HUES48 (cell line): ENCODE results near the gene STXBP6.

Experiments
- H3K27ac ChIP-seq: one replicate; pipeline ENCODE4 v1.7.0; 2013; ENCODE audit warnings: low read depth, low read length, inconsistent platforms
- H3K27me3 ChIP-seq: 2 replicates; pipeline ENCODE4 v1.6.1; 2013; ENCODE audit warnings: mild to moderate bottlenecking, low read length; ENCODE audit not compliant: control insufficient read depth, insufficient read depth
- H3K36me3 ChIP-seq: 2 replicates; pipeline ENCODE4 v1.6.1; 2013; ENCODE audit warnings: low read length; ENCODE audit not compliant: control insufficient read depth, insufficient read depth
- H3K4me1 ChIP-seq: 2 replicates; pipeline ENCODE4 v1.6.1; 2013; ENCODE audit warnings: mild to moderate bottlenecking, low read length; ENCODE audit not compliant: control insufficient read depth, insufficient read depth
- H3K4me3 ChIP-seq: 2 replicates; pipeline ENCODE4 v1.5.1; 2013; ENCODE audit warnings: mild to moderate bottlenecking, low read depth, low read length
- H3K9ac ChIP-seq: 2 replicates; pipeline ENCODE4 v1.6.1; 2013; ENCODE audit warnings: mild to moderate bottlenecking, low read depth, low read length, moderate library complexity
- H3K9me3 ChIP-seq: 2 replicates; pipeline ENCODE4 v1.6.1; 2013; ENCODE audit warnings: low read length; ENCODE audit not compliant: control insufficient read depth, insufficient read depth

The STXBP6 gene

DNA sequence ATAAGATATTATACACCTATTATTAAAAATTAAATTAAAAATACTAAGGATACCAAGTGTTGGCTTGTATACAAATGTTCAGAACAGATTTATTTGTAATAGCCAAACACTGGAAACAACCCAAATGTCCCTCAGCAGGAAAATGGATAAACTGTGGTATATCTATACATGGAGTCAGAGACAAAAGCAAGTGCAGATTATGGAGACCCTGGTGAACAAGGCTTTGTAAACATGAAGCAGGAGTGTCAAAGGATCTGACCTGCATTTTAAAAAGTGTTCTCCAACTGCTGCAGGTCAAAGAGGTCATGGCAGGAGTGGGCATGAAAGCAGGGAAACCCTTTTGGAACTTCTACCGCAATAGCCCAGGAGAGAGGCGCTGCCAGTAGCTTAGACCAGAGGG lies 181.6 kb downstream of the STXBP6 start:
- no peak overlapping the region for H3K4me3 ChIP-seq
- peaks cover 8% of the 10 kb centered on the region; the same call in 1 of the 2 replicates for H3K4me1 ChIP-seq
- H3K9ac ChIP-seq: no peak overlapping the region
- H3K27ac ChIP-seq: no peak overlapping the region
- H3K27me3 ChIP-seq: no peaks in the 10 kb centered on the region
- no peaks in the 10 kb centered on the region for H3K9me3 ChIP-seq
- no peaks in the 10 kb centered on the region for H3K36me3 ChIP-seq

DNA sequence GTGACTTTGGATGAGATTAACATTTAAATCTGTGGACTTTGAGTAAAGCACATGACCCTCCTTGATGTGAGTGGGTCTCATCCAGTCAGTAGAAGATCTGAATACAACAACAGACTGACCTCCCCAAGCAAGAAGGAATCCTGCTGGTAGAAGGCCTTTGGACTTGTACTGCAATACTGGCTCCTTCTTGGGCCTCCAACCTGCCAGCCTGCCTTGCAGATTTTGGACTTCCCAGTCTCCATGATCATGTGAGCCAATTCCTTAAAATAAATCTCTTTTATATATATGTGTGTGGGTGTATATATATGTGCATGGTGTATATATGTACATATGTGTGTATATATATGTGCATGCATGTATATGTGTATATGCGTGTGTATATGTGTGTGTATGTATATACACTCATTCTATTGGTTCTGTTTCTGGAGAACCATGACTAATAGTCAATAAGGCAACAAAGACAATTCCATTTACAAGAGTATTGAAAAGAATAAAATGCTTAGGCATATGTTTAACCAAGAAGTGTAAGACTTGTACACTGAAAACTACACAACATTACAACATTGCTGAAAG lies 183.8 kb downstream of the STXBP6 start:
- no peaks in the 10 kb centered on the region for H3K27me3 ChIP-seq
- no peaks in the 10 kb centered on the region for H3K36me3 ChIP-seq
- peaks cover 8% of the 10 kb centered on the region; the same call in 1 of the 2 replicates for H3K4me1 ChIP-seq
- no peaks in the 10 kb centered on the region for H3K9me3 ChIP-seq
- H3K9ac ChIP-seq: no peak overlapping the region
- no peak overlapping the region for H3K27ac ChIP-seq
- no peak overlapping the region for H3K4me3 ChIP-seq

- H3K27me3 ChIP-seq: no peaks in the 10 kb centered on the region
- no peak overlapping the region for H3K27ac ChIP-seq
- H3K4me1 ChIP-seq: peaks cover 6% of the 10 kb centered on the region; the same call in 1 of the 2 replicates
- H3K4me3 ChIP-seq: no peak overlapping the region
- no peaks in the 10 kb centered on the region for H3K9me3 ChIP-seq
- H3K36me3 ChIP-seq: no peaks in the 10 kb centered on the region
- no peak overlapping the region for H3K9ac ChIP-seq
Measured at GRCh38 chr14:24863968-24864684, 185.8 kb downstream of the STXBP6 start.

DNA sequence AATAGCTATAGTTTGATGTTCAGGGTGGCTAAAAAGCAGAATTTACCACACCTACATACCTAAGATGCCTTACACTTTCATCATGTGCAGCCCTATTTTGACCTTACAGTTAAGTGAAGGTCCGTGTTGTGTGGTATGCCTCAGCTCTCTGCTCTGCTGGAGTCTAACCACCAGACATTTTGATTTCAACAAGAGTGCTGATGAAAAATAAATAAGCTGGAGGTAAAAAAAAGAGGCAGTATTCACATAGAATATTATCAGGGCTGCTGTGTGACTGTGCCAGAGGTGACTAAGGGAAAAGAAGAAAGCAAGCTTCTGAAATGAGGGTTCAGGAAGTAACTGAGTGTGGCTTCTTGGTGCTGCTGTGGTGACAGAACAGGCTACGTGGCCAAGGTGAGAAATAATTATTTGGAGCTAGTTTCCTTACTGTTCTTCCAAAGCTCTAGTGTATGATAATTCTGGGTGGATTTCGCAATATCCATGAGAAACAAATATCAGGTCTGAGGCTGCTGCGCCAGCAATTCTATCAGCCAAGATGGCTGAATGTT lies 188.8 kb downstream of the STXBP6 start:
- Histone ChIP-seq H3K27ac (no peak overlapping the region), H3K9ac (no peak overlapping the region), H3K9me3 (no peaks in the 10 kb centered on the region), H3K4me3 (no peak overlapping the region), H3K4me1 (peaks cover 25% of the 10 kb centered on the region), H3K36me3 (no peaks in the 10 kb centered on the region), H3K27me3 (no peaks in the 10 kb centered on the region)

GRCh38 chr14:24859559-24859958 lies 190.4 kb downstream of the STXBP6 start:
- Histone ChIP-seq H3K4me1 (peaks cover 25% of the 10 kb centered on the region), H3K27ac (no peak overlapping the region), H3K36me3 (no peaks in the 10 kb centered on the region), H3K9me3 (no peaks in the 10 kb centered on the region), H3K27me3 (no peaks in the 10 kb centered on the region), H3K9ac (no peak overlapping the region), H3K4me3 (no peak overlapping the region)

DNA sequence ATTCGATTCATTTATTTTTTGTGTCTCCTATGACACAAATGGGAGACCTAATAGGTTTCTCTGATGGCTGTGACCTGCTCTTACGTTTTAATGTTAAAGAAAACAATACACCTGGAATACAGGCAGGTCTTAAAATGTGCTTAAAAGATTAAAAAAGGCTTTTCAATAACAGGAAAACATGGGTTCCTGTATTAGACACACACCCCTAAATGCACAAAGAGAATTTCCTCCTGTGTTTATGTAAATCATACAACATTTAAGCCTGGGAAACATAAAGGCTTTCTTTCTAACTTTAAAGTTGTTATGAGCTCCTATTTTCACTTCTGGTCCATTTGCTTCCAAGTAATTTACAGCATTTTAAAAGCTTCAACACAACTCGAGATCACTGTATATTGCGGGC lies 191.3 kb downstream of the STXBP6 start:
- Histone ChIP-seq H3K36me3 (no peaks in the 10 kb centered on the region), H3K4me3 (no peak overlapping the region), H3K27ac (no peak overlapping the region), H3K27me3 (no peaks in the 10 kb centered on the region), H3K9ac (no peak overlapping the region), H3K9me3 (no peaks in the 10 kb centered on the region), H3K4me1 (peaks cover 25% of the 10 kb centered on the region)

DNA sequence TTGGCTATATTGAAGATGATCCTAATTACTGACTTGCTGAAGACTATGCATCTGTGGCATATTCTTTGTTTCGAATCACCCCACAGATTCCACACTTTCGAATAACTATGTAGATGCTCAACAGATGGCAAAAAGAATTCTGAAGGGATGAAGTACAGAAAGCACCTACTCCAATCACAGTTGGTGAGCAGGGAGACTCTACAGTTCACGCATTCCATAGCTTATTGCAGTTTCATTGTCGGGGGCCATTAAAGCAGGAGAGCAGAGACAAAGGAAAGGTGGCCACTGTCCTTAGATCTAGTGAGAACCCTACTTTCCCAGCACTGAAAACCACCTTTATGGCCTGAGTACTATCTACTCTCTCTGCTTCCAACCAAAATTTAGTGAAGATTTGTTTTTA lies 191.9 kb downstream of the STXBP6 start:
- Histone ChIP-seq H3K4me3 (no peak overlapping the region), H3K4me1 (peaks cover 28% of the 10 kb centered on the region), H3K9me3 (no peaks in the 10 kb centered on the region), H3K27ac (no peak overlapping the region), H3K27me3 (no peaks in the 10 kb centered on the region), H3K9ac (no peak overlapping the region), H3K36me3 (no peaks in the 10 kb centered on the region)

DNA sequence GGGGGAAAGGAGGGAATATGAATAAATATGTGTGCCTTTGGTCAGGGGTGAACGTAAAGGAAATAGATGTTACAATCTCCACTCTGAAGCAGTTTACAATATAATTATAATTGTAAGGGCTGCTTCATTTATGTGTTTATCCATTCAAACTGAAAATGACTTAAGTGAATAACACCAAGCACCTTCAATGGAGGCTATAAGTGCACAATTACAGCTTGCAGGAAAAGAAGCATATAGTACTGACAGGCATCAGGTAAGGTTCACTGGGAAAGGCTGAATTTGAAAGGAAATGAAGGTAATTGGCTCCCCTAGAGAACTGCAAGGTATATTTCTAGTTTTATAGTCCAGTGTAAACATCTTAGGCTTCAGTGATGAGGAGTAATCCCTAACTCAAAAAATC lies 192.7 kb downstream of the STXBP6 start:
- Histone ChIP-seq H3K9ac (no peak overlapping the region), H3K27me3 (no peaks in the 10 kb centered on the region), H3K36me3 (no peaks in the 10 kb centered on the region)

DNA sequence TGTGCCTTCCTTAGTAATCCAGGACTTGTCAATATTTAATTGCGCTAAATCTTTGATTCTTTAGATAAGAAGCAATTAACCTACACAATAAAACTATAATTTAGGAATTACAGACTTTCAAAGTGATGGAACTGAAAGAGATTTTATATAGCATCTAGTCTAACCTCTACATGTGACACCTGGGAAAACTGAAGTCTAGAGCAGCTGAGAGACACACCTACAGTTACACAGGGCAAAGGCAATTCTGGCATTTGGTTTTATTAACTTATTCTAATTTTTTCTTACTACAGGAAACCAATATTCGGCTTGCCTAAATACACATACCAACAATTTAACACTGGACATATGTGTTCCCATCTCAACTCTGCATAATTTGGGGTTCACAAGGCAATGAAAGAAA lies 196.5 kb downstream of the STXBP6 start:
- H3K36me3 ChIP-seq: no peaks in the 10 kb centered on the region
- H3K9me3 ChIP-seq: no peaks in the 10 kb centered on the region
- peaks cover 49% of the 10 kb centered on the region for H3K4me1 ChIP-seq
- H3K4me3 ChIP-seq: no peak overlapping the region
- no peak overlapping the region for H3K27ac ChIP-seq
- no peaks in the 10 kb centered on the region for H3K27me3 ChIP-seq
- no peak overlapping the region for H3K9ac ChIP-seq

More for the DNA sequence above, 192.7 kb downstream of the STXBP6 start:
- no peak overlapping the region for H3K27ac ChIP-seq
- H3K9me3 ChIP-seq: no peaks in the 10 kb centered on the region
- H3K4me3 ChIP-seq: no peak overlapping the region
- peaks cover 36% of the 10 kb centered on the region for H3K4me1 ChIP-seq

GRCh38 chr14:24852312-24853060 lies 197.5 kb downstream of the STXBP6 start:
- Histone ChIP-seq H3K36me3 (no peaks in the 10 kb centered on the region), H3K4me3 (no peak overlapping the region), H3K4me1 (peaks cover 40% of the 10 kb centered on the region), H3K9ac (no peak overlapping the region), H3K27ac (peak overlapping the region; percentile 34), H3K27me3 (no peaks in the 10 kb centered on the region), H3K9me3 (no peaks in the 10 kb centered on the region)

DNA sequence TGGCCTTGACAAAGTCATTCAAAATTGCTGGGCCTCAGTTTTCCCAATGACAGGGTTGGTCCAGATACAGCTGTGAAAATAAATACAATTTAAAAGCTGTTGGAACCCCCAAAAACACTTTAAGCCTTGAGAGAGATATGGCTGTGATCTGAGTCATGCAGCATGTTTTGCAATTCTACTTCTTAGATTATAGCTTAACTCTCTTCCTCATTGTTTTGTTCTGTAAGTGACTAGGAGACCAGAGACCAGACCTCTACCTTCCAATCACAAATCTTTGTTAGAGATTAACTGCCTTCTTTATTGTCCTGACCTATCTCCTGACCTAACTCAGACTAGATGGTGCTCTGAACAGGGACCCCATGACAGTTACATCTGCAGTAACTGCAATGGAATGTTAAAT lies 198.1 kb downstream of the STXBP6 start:
- no peaks in the 10 kb centered on the region for H3K9me3 ChIP-seq
- no peak overlapping the region for H3K4me3 ChIP-seq
- H3K4me1 ChIP-seq: peaks cover 33% of the 10 kb centered on the region
- no peaks in the 10 kb centered on the region for H3K27me3 ChIP-seq
- H3K9ac ChIP-seq: no peak overlapping the region
- peak overlapping the region; percentile 34 for H3K27ac ChIP-seq
- no peaks in the 10 kb centered on the region for H3K36me3 ChIP-seq
